ENCODE measurements around the gene HCN4.

HCN4 gene

GRCh38 chr15:73291441-73291840, 77.3 kb downstream of the HCN4 start:
- Mint-ChIP-seq H3K4me1 (no peaks in the 10 kb centered on the region), H3K27ac (no peak overlapping the region), H3K27me3 (ENCODE audit: low read depth, poor library complexity) (peaks cover 3% of the 10 kb centered on the region), H3K4me3 (no peak overlapping the region), H3K9me3 (no peaks in the 10 kb centered on the region), H3K36me3 (ENCODE audit: low read depth) (peaks cover 58% of the 10 kb centered on the region)
- no peak for TF ChIP-seq CTCF (IDR thresholded peaks at IDR 0.05)
- no peak for DNase-seq

DNA sequence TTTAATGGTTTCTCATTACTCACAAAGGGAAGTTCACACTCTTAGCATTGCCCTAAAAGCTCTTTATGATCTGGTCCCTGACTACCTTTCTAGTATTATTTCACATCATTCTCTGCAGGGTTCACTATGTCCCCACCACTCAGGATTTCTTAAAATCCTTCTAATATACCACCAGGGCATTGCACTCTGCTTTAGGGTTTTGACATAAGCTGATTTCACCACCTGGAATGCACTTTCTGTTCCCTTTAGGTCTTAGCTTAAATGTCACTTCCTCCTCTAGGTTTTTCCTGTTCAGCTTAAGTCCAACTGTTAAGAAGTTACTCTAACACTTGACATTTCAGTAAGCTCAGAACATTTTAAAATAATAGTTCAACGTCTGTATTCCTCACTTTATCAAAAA, 81.7 kb downstream of the HCN4 start:
- DNase-seq, result no peak
- Mint-ChIP-seq H3K27ac (no peak overlapping the region), H3K9me3 (no peaks in the 10 kb centered on the region), H3K4me3 (no peak overlapping the region), H3K4me1 (no peaks in the 10 kb centered on the region), H3K36me3 (ENCODE audit: low read depth) (peaks cover 62% of the 10 kb centered on the region), H3K27me3 (ENCODE audit: low read depth, poor library complexity) (no peaks in the 10 kb centered on the region)
- no peak for TF ChIP-seq CTCF (IDR thresholded peaks at IDR 0.05)

GRCh38 chr15:73286311-73286710, 82.4 kb downstream of the HCN4 start:
- peaks cover 62% of the 10 kb centered on the region for H3K36me3 Mint-ChIP-seq (ENCODE audit: low read depth)

GRCh38 chr15:73284090-73284716, 84.6 kb downstream of the HCN4 start:
- no peaks in the 10 kb centered on the region for H3K27me3 Mint-ChIP-seq (ENCODE audit: low read depth, poor library complexity)
- TF ChIP-seq CTCF (IDR thresholded peaks at IDR 0.05), result no peak
- peaks cover 67% of the 10 kb centered on the region for H3K36me3 Mint-ChIP-seq (ENCODE audit: low read depth)

More at GRCh38 chr15:73286311-73286710, 82.4 kb downstream of the HCN4 start:
- Mint-ChIP-seq H3K4me3 (no peak overlapping the region), H3K27ac (no peak overlapping the region), H3K4me1 (no peaks in the 10 kb centered on the region), H3K9me3 (no peaks in the 10 kb centered on the region), H3K27me3 (ENCODE audit: low read depth, poor library complexity) (no peaks in the 10 kb centered on the region)
- no peak for TF ChIP-seq CTCF (IDR thresholded peaks at IDR 0.05)
- DNase-seq, result no peak

DNA sequence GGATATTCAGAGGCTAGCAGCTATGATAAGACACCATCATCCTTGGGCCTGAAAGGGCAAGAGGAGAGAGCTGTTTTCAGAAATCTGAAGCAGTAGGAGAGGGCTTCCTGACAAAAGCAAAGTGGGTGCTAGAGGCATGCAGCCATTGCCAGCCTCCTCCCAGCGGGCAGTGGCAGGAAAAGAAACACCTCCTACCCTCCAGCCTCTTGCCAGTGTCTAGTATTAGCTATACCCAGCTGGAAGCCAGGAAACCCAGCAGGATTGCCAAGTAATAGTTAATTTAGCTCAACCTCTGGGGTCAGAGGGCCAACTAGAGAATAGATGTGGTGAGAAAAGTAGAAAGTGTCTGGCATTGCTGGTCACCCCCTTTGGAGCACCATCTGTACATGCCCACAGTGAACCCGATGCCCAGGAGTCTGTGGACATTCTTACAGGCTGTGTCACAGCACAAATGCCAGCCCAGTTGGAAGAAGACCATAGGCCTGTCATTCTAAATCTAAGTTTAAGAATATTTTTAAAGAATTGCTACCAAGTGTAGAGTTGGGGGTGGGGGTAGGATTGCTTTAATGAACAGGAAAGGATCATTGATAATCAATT, 85.3 kb downstream of the HCN4 start:
- Mint-ChIP-seq H3K9me3 (no peaks in the 10 kb centered on the region), H3K4me1 (no peaks in the 10 kb centered on the region), H3K4me3 (no peak overlapping the region), H3K36me3 (ENCODE audit: low read depth) (peaks cover 59% of the 10 kb centered on the region), H3K27me3 (ENCODE audit: low read depth, poor library complexity) (no peaks in the 10 kb centered on the region), H3K27ac (no peak overlapping the region)
- DNase-seq, result no peak
- TF ChIP-seq CTCF (IDR thresholded peaks at IDR 0.05), result no peak

More at GRCh38 chr15:73284090-73284716, 84.6 kb downstream of the HCN4 start:
- no peak for DNase-seq
- Mint-ChIP-seq H3K4me3 (no peak overlapping the region), H3K4me1 (no peaks in the 10 kb centered on the region), H3K9me3 (no peaks in the 10 kb centered on the region), H3K27ac (no peak overlapping the region)

All from nephron progenitor cell (in vitro differentiated cells).